Activated CD4-positive, alpha-beta memory T cell treated with anti-CD3 and anti-CD28 coated beads, Interleukin-2, amount 10 ng/mL, durations not matched to agents 7 days and 5 days (primary cell): ENCODE data around the gene HINT3. TPM values are rescaled to one million over a fixed set of nuclear protein-coding genes. Genes with fewer than 3 reads are reported as not detected.
"Not testable (repeated sequence)": the region's sequence is repeated elsewhere in the genome, so short reads cannot be mapped to it uniquely, and the experiment has no call there.

Source experiments
- CTCF ChIA-PET: fragments of 350-600 bp; sonication (Branson Sonifier 250); formaldehyde crosslinking; loops from one replicate; lab custom pipeline; 2021; ENCODE audit warnings: antibody characterized with exemption, inconsistent platforms; lab: Charles Lee
- POLR2A ChIA-PET: fragments of 350-600 bp; sonication (Branson Sonifier 250); formaldehyde crosslinking; loops from one replicate; lab custom pipeline; 2021; ENCODE audit warnings: antibody characterized with exemption; lab: Charles Lee
- DNase-seq: peaks from one replicate; pipeline ENCODE4 v3.0.0-alpha.2; 2020
- H3K27ac Mint-ChIP-seq: one replicate; pipeline ENCODE4 v1.8.0; 2021; ENCODE audit warnings: mild to moderate bottlenecking, mixed read lengths
- H3K27me3 Mint-ChIP-seq: one replicate; pipeline ENCODE4 v1.8.0; 2021; ENCODE audit warnings: mixed read lengths
- H3K36me3 Mint-ChIP-seq: one replicate; pipeline ENCODE4 v1.8.0; 2021; ENCODE audit warnings: low read depth, mixed read lengths
- H3K4me1 Mint-ChIP-seq: one replicate; pipeline ENCODE4 v1.8.0; 2021; ENCODE audit warnings: mixed read lengths
- H3K4me3 Mint-ChIP-seq: one replicate; pipeline ENCODE4 v1.8.0; 2021; ENCODE audit warnings: mild to moderate bottlenecking, mixed read lengths
- H3K9me3 Mint-ChIP-seq: one replicate; pipeline ENCODE4 v1.8.0; 2021; ENCODE audit warnings: mixed read lengths
- total RNA-seq, 2 experiments: library from RNA; stranded (reverse); gene quantifications; one replicate each; pipeline ENCODE4 v1.2.3, GENCODE V29; 2021

The HINT3 gene
- total RNA-seq, 2 experiments from 2014 or later = 11.0 to 11.7 TPM

DNA sequence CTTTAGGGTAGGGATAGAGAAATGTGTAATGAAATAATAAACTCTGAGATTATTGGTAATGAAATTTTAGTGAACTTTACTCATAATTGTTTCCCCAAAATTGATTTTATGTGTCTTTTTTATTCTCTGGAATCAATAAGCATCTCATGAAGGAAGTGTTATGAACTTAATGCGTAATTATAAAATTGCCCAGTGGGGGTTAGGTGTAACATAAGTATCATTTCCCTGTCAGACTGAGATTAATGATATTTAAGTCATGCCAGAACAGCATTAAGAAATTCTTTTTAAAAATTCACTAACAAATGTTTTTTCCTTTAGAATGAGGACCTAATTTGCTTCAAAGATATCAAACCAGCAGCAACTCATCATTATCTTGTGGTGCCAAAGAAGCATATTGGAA, 10.0 kb downstream of the HINT3 start:
- H3K4me3 Mint-ChIP-seq = no peak overlapping the region
- no peaks in the 10 kb centered on the region for H3K4me1 Mint-ChIP-seq
- DNase-seq = no peak
- H3K27me3 Mint-ChIP-seq = no peaks in the 10 kb centered on the region
- POLR2A ChIA-PET = no interaction called here
- CTCF ChIA-PET = no interaction called here
- H3K9me3 Mint-ChIP-seq = no peaks in the 10 kb centered on the region
- H3K27ac Mint-ChIP-seq = no peak overlapping the region
- H3K36me3 Mint-ChIP-seq = peaks cover 19% of the 10 kb centered on the region

DNA sequence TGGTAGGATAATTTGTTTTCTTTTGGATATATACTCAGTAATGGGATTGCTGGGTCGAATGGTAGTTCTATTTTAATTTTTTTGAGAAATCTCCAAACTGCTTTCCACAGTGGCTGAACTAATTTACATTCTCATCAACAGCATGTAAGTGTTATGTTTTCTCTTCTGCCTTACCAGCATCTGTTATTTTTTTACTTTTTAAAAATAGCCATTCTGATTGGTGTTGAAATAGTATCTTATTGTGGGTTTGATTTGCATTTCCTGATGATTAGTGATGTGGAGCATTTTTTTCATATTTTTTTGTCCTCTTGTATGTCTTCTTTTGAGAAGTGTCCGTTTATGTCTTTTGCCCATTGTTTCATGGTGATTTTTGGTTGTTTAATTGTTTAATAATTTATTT, 11.9 kb downstream of the HINT3 start:
- Mint-ChIP-seq H3K27ac (no peak overlapping the region), H3K36me3 (peaks cover 19% of the 10 kb centered on the region), H3K27me3 (no peaks in the 10 kb centered on the region), H3K4me3 (no peak overlapping the region), H3K4me1 (no peaks in the 10 kb centered on the region), H3K9me3 (no peaks in the 10 kb centered on the region)
- CTCF ChIA-PET = interaction anchor here (1.6 kb wide), 1 partner anchor 12 kb away, joined by 13 read pairs; the partner anchor contains the start of gene HINT3
- POLR2A ChIA-PET = no interaction called here
- DNase-seq = no peak

DNA sequence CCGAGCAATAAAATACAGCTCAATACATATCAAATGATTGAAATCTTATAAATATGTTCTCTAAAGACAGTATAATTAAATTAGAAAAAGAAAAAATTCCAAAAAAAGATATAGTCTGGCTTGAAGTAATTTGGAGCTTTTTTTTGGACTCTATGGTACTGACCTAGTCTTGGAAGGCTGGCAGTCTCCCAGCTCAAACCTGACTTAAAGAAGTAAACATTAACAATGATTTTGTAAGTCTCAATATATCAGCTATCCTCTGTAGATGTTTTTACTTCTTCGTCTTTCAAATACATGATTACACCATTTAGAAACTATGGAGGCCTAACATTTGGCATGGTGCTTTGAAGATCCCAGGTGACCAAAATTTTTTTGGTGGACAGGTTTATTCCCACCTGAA, 14.2 kb downstream of the HINT3 start:
- Mint-ChIP-seq H3K4me3 (no peak overlapping the region), H3K27me3 (no peaks in the 10 kb centered on the region), H3K27ac (no peak overlapping the region), H3K36me3 (peaks cover 26% of the 10 kb centered on the region), H3K9me3 (no peaks in the 10 kb centered on the region), H3K4me1 (peaks cover 5% of the 10 kb centered on the region)
- ChIA-PET CTCF (interaction anchor here (0.9 to 3.0 kb wide), 7 partner anchors 14 to 659 kb away, joined by 3 to 18 read pairs (median 5); partner anchors contain the start of genes HINT3 and NCOA7), POLR2A (interaction anchor here (0.6 to 1.9 kb wide), 5 partner anchors 10 to 189 kb away, joined by 3 to 6 read pairs (median 4); partner anchors contain the start of gene HINT3)
- DNase-seq = no peak

DNA sequence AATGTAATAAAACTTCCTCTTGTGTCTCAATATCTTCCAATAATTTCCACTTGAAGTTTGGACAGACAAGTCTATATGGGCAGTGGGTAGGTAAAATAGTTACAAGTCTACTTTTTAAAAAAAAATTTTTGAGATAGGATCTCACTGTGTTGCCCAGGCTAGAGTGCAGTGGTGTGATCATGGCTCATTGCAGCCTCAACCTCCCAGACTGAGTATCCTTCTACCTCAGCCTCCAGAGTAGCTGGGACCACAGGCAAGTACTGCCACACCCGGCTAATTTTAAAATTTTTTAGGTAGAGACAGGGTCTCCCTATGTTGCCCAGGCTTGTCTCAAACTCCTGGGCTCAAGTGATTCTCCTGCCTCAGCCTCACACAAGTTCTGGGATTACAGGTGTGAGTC, 15.9 kb downstream of the HINT3 start:
- H3K4me1 Mint-ChIP-seq, H3K4me3 Mint-ChIP-seq, H3K27me3 Mint-ChIP-seq, CTCF ChIA-PET, POLR2A ChIA-PET, H3K27ac Mint-ChIP-seq, DNase-seq, H3K9me3 Mint-ChIP-seq: not testable (repeated sequence)
- H3K36me3 Mint-ChIP-seq = peaks cover 23% of the 10 kb centered on the region

DNA sequence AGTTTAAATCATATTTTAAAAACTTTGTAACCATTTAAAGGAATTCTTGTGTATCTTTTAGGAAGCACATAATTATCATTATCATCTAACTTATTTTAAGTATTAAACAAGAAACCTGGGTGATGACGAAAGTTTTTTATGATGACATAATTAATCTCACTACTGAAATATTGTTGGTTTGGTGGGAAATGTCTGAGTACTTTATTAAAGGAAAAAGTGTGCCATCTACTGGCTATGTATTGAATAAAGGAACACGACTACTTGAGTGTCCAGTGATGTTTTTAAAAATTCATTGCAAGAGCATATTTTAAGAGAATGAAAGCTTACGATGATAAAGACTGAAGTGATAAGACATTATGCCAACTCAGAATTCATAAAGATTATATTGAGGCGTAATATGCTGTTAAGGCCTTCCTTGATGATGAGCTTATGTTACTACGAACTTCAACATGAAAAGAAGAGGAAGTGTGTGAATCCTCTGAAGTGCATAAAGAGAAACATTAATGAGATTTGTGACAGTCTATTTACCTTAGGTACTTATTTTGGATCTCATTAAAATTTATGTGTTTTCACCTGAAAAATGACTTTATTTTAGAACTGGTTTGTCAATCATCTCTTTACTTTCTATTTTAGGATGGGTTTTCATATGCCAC, 17.8 kb downstream of the HINT3 start:
- Mint-ChIP-seq H3K9me3 (no peaks in the 10 kb centered on the region), H3K4me1 (peaks cover 5% of the 10 kb centered on the region), H3K27ac (no peak overlapping the region), H3K4me3 (no peak overlapping the region), H3K27me3 (no peaks in the 10 kb centered on the region), H3K36me3 (peaks cover 10% of the 10 kb centered on the region)
- no peak for DNase-seq
- CTCF ChIA-PET = interaction anchor here (0.6 to 4.1 kb wide), 25 partner anchors 9 to 673 kb away, joined by 3 to 41 read pairs (median 4); partner anchors contain the start of genes HDDC2, HINT3, NCOA7 and TRMT11
- POLR2A ChIA-PET = interaction anchor here (1.7 to 3.7 kb wide), 4 partner anchors 12 to 193 kb away, joined by 7 to 16 read pairs (median 8); partner anchors contain the start of genes NCOA7 and TRMT11

DNA sequence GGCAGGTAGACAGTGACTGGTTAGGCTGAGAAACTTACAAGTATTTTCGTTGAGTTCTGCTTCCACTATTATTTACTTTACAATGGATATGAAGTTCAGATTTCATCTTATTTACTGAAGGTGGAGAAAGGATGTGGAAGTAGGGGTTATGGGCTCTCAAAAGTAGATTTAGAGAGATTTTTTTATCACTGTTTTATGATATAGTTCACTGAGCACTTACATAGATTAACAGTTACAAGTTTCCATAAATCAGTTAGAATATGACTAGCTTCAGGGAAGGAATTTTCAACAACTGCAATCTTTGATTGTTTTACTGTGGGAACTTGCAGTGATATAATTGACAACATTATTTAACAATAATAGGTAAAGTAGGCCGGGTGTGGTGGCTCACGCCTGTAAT, 22.5 kb downstream of the HINT3 start:
- Mint-ChIP-seq H3K4me3 (no peak overlapping the region), H3K4me1 (peaks cover 5% of the 10 kb centered on the region), H3K36me3 (peaks cover 6% of the 10 kb centered on the region), H3K9me3 (no peaks in the 10 kb centered on the region), H3K27me3 (no peaks in the 10 kb centered on the region), H3K27ac (no peak overlapping the region)
- CTCF ChIA-PET = no interaction called here
- POLR2A ChIA-PET = interaction anchor here (1.2 kb wide), 1 partner anchor 678 kb away, joined by 3 read pairs; no protein-coding TSS in a partner anchor
- no peak for DNase-seq

DNA sequence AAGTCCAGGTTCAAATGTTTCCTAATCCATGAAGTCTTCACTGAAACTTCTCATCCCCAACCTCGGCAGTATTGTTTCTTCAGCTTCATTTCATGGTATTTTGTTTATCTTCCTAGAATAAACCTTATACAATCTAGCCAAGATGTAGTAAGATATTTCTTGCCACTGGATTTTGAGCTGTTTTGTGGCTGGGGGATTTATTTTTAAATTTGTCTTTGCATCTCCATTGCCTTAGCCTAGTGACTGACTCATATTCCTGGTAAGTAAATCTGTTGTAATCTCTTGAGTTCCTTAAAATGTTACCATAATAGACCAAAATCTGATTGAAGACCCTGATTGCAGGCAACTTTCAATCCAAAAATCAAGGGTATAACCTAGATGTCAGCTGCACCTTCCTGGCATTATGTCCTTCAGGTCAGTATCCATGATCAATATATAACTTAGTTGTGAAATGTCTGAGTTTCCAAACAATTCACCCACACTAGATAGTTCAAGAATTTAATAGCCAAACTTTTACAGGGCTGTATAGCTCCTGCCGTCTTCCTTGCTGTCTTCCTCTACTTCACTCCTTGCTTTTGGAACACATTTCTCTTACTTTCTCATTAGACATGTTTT, 25.1 kb downstream of the HINT3 start:
- ChIA-PET CTCF (interaction anchor here (0.6 kb wide), 1 partner anchor 14 kb away, joined by 4 read pairs; no protein-coding TSS in a partner anchor), POLR2A (interaction anchor here (1.6 kb wide), 1 partner anchor 191 kb away, joined by 5 read pairs; the partner anchor contains the start of gene NCOA7)
- no peak overlapping the region for H3K27ac Mint-ChIP-seq
- H3K27me3 Mint-ChIP-seq = no peaks in the 10 kb centered on the region
- no peak for DNase-seq
- H3K4me1 Mint-ChIP-seq = peaks cover 4% of the 10 kb centered on the region
- no peaks in the 10 kb centered on the region for H3K9me3 Mint-ChIP-seq
- H3K4me3 Mint-ChIP-seq = no peak overlapping the region
- no peaks in the 10 kb centered on the region for H3K36me3 Mint-ChIP-seq

DNA sequence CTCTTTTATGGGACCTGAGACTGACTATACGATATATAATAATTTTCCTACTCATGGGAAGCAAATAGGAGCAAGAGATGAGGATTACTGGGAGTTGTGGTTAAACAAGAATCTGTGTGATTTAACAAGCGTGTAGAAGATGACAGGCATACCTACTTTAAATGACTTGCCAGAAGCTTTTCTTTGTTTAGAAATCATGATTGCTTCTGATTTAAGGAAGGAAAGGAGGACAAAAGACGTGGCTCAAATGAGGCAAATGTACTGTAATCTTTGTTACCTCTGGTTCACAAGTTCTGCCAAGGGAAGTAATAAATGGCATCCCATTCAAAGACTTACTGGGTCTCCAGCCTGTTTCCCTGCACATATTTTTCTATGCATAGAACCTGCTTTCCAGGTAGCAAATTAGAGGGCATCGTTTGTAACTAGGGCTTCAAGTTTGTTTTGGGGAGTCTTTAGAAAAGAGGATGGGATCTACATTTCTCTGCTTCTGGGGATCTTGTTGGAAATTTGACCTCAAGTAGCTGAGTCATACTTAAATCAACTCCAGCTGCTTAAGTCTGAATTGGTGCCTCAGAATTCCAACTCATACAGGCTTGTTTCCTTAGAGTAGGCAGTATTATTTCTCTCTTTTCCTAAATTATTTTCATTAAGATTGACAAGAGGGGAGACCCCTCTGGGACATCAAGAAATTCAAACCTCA, 26.8 kb downstream of the HINT3 start:
- CTCF ChIA-PET = no interaction called here
- Mint-ChIP-seq H3K4me3 (no peak overlapping the region), H3K27me3 (no peaks in the 10 kb centered on the region), H3K36me3 (no peaks in the 10 kb centered on the region), H3K9me3 (no peaks in the 10 kb centered on the region), H3K27ac (no peak overlapping the region), H3K4me1 (peaks cover 4% of the 10 kb centered on the region)
- no peak for DNase-seq
- POLR2A ChIA-PET = no interaction called here

DNA sequence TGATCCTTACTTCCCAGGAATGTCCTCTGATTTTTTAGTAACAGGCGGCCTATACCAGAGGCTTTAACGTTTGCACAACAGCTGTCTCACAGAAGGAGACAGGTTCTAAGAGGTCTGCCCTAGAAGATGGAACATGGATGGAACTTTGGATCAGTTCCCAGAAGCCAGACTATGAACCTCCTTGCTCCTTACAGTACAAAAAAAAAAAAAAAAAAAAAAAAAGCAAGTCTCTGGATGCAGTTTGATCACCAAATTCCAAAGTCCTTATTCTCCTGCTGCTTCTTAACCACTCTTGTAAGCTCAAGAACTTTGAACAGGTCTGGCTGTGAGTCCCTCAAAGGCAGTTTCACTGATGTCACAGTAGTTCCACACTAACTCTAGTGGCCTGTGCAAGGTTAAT, 27.7 kb downstream of the HINT3 start:
- Mint-ChIP-seq H3K27me3 (no peaks in the 10 kb centered on the region), H3K4me3 (no peak overlapping the region), H3K9me3 (no peaks in the 10 kb centered on the region), H3K4me1 (peaks cover 6% of the 10 kb centered on the region), H3K36me3 (no peaks in the 10 kb centered on the region), H3K27ac (no peak overlapping the region)
- DNase-seq = no peak
- CTCF ChIA-PET = interaction anchor here (0.8 to 3.5 kb wide), 2 partner anchors 10 to 28 kb away, joined by 3 to 20 read pairs; partner anchors contain the start of gene HINT3
- POLR2A ChIA-PET = no interaction called here

DNA sequence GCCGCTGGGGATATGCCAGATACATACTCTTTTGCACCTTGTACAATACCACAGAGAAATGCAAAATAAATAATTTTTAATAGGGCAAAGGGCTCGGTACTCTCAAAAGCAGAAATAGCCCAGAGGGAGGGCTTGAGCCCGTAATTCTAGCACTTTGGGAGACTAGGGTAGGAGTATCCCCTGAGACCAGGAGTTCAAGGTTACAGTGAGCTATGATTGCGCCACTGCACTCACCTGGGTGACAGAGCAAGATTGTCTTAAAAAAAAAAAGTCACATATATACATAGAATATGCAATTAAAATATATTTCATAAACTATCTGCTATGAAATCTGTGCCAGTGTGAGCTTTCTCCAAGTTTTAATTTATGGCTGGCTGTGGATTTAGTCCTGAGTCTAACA, 29.0 kb downstream of the HINT3 start:
- ChIA-PET POLR2A (interaction anchor here (1.1 to 2.7 kb wide), 10 partner anchors 10 to 684 kb away, joined by 3 to 34 read pairs (median 12); partner anchors contain the start of genes HDDC2, HINT3 and NCOA7), CTCF (interaction anchor here (1.1 to 3.5 kb wide), 8 partner anchors 9 to 204 kb away, joined by 3 to 46 read pairs (median 12); partner anchors contain the start of genes HINT3 and NCOA7)
- no peak for DNase-seq
- no peak overlapping the region for H3K27ac Mint-ChIP-seq
- peaks cover 14% of the 10 kb centered on the region for H3K4me1 Mint-ChIP-seq
- H3K9me3 Mint-ChIP-seq = no peaks in the 10 kb centered on the region
- H3K4me3 Mint-ChIP-seq = peak overlapping the region; percentile 3
- H3K36me3 Mint-ChIP-seq = no peaks in the 10 kb centered on the region
- no peaks in the 10 kb centered on the region for H3K27me3 Mint-ChIP-seq

DNA sequence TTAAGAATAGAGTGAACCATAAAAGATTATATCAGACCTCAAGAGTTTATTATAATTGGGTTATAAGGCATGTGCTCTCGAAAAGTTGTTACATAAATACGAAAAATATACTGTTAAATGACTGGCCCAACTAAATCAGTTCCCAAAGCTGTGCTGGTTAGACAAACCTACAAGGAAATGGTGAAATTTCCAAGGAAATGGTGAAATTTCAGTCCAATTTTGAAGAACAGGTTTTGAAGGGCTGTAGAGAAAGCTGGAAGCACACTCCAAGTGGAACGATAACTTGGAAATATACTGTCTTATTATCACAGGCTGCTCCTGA, 29.4 kb downstream of the HINT3 start:
- no peaks in the 10 kb centered on the region for H3K9me3 Mint-ChIP-seq
- POLR2A ChIA-PET = interaction anchor here (1.0 to 2.7 kb wide), 13 partner anchors 9 to 685 kb away, joined by 3 to 34 read pairs (median 8); partner anchors contain the start of genes HDDC2, HINT3 and NCOA7
- no peak for DNase-seq
- H3K4me1 Mint-ChIP-seq = peaks cover 14% of the 10 kb centered on the region
- H3K36me3 Mint-ChIP-seq = no peaks in the 10 kb centered on the region
- no peak overlapping the region for H3K27ac Mint-ChIP-seq
- no peak overlapping the region for H3K4me3 Mint-ChIP-seq
- H3K27me3 Mint-ChIP-seq = no peaks in the 10 kb centered on the region
- CTCF ChIA-PET = interaction anchor here (0.9 to 3.5 kb wide), 11 partner anchors 9 to 674 kb away, joined by 3 to 46 read pairs (median 6); partner anchors contain the start of genes HINT3 and NCOA7

DNA sequence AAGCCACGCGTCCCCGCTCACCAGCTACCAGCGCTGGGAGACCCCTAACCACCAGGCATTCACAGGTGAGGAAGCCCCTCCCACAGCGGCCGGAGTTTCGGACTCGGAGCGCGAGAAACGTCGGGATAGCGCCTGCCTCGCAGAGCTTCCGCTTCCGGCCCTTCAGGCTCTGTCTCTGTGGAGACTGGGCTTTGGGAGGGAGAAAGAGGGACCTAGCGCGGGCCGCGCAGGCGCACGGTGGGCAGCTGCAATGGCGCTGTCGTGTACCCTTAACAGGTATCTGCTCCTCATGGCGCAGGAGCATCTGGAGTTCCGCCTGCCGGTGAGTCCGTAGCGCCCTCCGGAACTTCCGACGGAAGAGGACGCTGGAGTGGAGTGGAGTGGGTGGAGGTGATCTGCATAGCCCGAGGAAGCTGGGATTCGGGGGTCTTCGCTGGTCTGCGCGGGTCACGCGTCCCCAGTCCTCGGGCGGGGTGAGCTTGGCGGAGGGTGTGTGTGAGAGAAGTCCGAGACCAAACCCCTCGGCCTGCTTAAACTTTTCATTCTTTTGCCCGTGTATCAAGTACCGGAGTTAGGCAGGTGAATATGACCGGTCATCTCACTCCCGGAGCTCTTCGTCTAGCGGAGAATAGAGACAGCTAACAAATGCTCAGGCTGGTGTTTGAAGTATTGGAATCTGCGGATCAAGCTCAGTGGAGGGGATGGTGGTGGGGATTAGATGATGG, 29.9 kb downstream of the HINT3 start, which contains the start of gene TRMT11:
TRMT11 (plus strand) TSS at position 240 of the 725 bp plus-strand sequence; CDS start at position 251, 11 bp downstream.
- DNase-seq = peak; percentile 79
- Mint-ChIP-seq H3K36me3 (no peaks in the 10 kb centered on the region), H3K4me1 (peaks cover 14% of the 10 kb centered on the region), H3K4me3 (peak within 1 kb of the TSS; percentile 3), H3K9me3 (no peaks in the 10 kb centered on the region), H3K27me3 (no peaks in the 10 kb centered on the region), H3K27ac (no peak within 1 kb of the TSS)
- ChIA-PET POLR2A (interaction anchor here (0.8 to 2.7 kb wide), 16 partner anchors 9 to 685 kb away, joined by 3 to 34 read pairs (median 4); partner anchors contain the start of genes HDDC2, HINT3 and NCOA7), CTCF (interaction anchor here (0.9 to 3.5 kb wide), 12 partner anchors 10 to 675 kb away, joined by 3 to 46 read pairs (median 5); partner anchors contain the start of genes HINT3 and NCOA7)
